ENCODE results near the gene DDX31. TPM values are rescaled to one million over a fixed set of nuclear protein-coding genes. Genes with fewer than 3 reads are reported as not detected.

Gene DDX31
- total RNA-seq, 1 experiment from 2014 or later: 28.4 TPM

DNA sequence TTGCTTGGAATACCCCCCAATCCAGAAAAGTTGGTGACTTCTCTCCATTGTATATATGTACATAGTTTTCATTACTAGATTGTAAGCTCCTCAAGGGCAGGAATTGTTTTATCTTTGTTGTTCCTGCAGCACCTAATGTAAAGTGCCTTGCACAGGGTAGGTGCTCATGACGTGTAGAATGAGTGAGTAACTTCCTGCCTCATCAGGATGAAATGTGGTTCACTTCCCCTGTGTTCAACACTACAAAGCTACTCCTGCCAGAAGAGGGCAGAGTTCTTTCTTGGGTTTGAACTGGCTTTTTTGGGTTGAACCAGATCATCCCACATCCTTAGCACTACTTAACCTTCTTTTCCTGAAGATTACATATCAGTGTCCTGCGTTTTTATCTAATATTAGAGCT, 24.4 kb upstream of the DDX31 start:
- TF ChIP-seq, protein P1, sequence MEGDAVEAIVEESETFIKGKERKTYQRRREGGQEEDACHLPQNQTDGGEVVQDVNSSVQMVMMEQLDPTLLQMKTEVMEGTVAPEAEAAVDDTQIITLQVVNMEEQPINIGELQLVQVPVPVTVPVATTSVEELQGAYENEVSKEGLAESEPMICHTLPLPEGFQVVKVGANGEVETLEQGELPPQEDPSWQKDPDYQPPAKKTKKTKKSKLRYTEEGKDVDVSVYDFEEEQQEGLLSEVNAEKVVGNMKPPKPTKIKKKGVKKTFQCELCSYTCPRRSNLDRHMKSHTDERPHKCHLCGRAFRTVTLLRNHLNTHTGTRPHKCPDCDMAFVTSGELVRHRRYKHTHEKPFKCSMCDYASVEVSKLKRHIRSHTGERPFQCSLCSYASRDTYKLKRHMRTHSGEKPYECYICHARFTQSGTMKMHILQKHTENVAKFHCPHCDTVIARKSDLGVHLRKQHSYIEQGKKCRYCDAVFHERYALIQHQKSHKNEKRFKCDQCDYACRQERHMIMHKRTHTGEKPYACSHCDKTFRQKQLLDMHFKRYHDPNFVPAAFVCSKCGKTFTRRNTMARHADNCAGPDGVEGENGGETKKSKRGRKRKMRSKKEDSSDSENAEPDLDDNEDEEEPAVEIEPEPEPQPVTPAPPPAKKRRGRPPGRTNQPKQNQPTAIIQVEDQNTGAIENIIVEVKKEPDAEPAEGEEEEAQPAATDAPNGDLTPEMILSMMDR (conservative IDR thresholded peaks at IDR 0.05): peak; percentile 71
- Histone ChIP-seq H2BK120ac (ENCODE audit: low read depth, low read length, poor library complexity, severe bottlenecking) (no peak overlapping the region), H3K27ac (ENCODE audit: insufficient read length, low read depth, low read length) (no peak overlapping the region), H3K18ac (ENCODE audit: insufficient read length, low read depth, low read length) (no peak overlapping the region), H2AFZ (ENCODE audit: low read length) (no peak overlapping the region), H3K4ac (ENCODE audit: low read depth, low read length) (no peak overlapping the region), H4K20me1 (ENCODE audit: control insufficient read depth, insufficient read depth, insufficient read length) (no peaks in the 10 kb centered on the region), H3K4me2 (ENCODE audit: insufficient read depth, insufficient read length, low read length) (no peak overlapping the region), H4K5ac (ENCODE audit: insufficient read length, low read depth, low read length) (no peak overlapping the region), H3K79me1 (ENCODE audit: insufficient read depth, low read depth, low read length, poor library complexity, severe bottlenecking) (no peaks in the 10 kb centered on the region), H2BK15ac (ENCODE audit: low read depth, low read length) (no peak overlapping the region), H3K27me3 (ENCODE audit: insufficient read depth, low read length) (no peaks in the 10 kb centered on the region), H4K91ac (ENCODE audit: insufficient read length, low read depth, low read length) (no peak overlapping the region), H4K8ac (replicated peaks; ENCODE audit: insufficient read length, low read depth, low read length) (no peak overlapping the region), H3K4me1 (ENCODE audit: insufficient read depth, low read length) (no peaks in the 10 kb centered on the region), H2AK5ac (ENCODE audit: insufficient read length, low read length) (no peak overlapping the region), H3K14ac (ENCODE audit: insufficient read depth, low read length) (no peak overlapping the region), H2BK5ac (ENCODE audit: insufficient read length, low read length) (no peak overlapping the region), H3K9me3 (ENCODE audit: control insufficient read depth, low read depth, low read length) (peaks cover 7% of the 10 kb centered on the region), H2BK20ac (ENCODE audit: low read depth, low read length, poor library complexity, severe bottlenecking) (no peak overlapping the region), H2BK12ac (ENCODE audit: insufficient read length, low read depth, low read length) (no peak overlapping the region), H3K79me2 (ENCODE audit: insufficient read depth, low read length) (no peaks in the 10 kb centered on the region), H3K23ac (ENCODE audit: insufficient read length, low read depth, low read length) (no peak overlapping the region), H3K9ac (ENCODE audit: extremely low read depth, insufficient read length, low read length) (no peak overlapping the region), H3K56ac (ENCODE audit: insufficient read length, low read depth, low read length) (no peak overlapping the region), H3K23me2 (ENCODE audit: insufficient read length, low read depth, low read length, poor library complexity, severe bottlenecking) (no peaks in the 10 kb centered on the region), H3T11ph (ENCODE audit: low read length) (no peak overlapping the region)
- H3K4me1 Mint-ChIP-seq: no peaks in the 10 kb centered on the region
- peak; percentile 33 for DNase-seq
- peaks cover 24 to 33% (median 33%) of the 10 kb centered on the region in 3 experiments for H3K36me3 Mint-ChIP-seq (ENCODE audit: insufficient read depth in 1 of 3, low read depth in 3 of 3)
- no peak overlapping the region for H3K27ac Mint-ChIP-seq
- H3K4me3 Mint-ChIP-seq: no peak overlapping the region
- H3K27me3 Mint-ChIP-seq (ENCODE audit: low read depth): peaks cover 6% of the 10 kb centered on the region
- peaks cover 27 to 38% of the 10 kb centered on the region in 2 experiments for H3K9me3 Mint-ChIP-seq
- WGBS (ENCODE audit: extremely low coverage, insufficient read length, low lambda C conversion rate): no CpG with 5 or more reads among the region's 2 CpGs
